ENCODE measurements around the gene ABHD10.

DNA sequence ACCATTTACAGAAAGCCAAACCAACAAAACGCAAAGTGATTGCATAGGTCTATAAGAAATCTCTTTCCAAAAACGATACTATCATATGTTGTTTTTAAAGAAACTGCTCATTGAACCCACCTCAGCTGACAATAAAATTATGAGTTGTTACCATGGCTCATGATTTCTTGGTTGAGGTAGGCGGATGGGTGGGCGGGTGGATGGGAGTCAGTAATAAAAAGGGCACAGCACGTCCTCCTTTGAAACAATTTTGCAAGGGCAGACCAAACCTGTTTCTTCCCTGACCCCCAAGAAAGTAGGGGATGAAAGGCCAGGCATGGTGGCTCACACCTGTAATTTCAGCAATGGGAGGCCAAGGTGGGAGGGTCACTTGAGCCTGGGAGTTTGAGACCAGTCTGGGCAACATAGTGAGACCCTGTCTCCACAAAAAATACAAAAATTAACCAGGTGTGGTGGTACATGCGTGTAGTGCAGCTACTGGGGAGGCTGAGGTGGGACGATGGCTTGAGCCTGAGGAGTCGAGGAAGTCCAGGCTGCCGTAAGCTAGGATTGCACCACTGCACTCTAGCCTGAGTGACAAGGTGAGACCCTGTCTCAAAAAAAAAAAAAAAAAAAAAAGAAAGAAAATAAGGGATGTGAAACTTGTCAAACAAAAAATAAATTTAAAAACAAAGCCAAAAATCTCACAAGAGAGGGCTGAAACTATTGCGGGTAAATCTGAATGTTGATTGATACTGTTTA, 2.1 kb downstream of the ABHD10 start:
- no peak for TF ChIP-seq EZH2 (IDR thresholded peaks at IDR 0.05; ENCODE audit: borderline replicate concordance, low read depth, low read length, severe bottlenecking)
- TF ChIP-seq, protein P1, sequence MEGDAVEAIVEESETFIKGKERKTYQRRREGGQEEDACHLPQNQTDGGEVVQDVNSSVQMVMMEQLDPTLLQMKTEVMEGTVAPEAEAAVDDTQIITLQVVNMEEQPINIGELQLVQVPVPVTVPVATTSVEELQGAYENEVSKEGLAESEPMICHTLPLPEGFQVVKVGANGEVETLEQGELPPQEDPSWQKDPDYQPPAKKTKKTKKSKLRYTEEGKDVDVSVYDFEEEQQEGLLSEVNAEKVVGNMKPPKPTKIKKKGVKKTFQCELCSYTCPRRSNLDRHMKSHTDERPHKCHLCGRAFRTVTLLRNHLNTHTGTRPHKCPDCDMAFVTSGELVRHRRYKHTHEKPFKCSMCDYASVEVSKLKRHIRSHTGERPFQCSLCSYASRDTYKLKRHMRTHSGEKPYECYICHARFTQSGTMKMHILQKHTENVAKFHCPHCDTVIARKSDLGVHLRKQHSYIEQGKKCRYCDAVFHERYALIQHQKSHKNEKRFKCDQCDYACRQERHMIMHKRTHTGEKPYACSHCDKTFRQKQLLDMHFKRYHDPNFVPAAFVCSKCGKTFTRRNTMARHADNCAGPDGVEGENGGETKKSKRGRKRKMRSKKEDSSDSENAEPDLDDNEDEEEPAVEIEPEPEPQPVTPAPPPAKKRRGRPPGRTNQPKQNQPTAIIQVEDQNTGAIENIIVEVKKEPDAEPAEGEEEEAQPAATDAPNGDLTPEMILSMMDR (IDR thresholded peaks at IDR 0.05; ENCODE audit: borderline replicate concordance, extremely low read depth, low read length, poor library complexity, severe bottlenecking) = no peak

Data from DND-41 (cell line).